Activated CD4-positive, alpha-beta T cell treated with anti-CD3 and anti-CD28 coated beads, Interleukin-2, amount 50 U/mL, for 48 hours (primary cell): Measurements from ENCODE around the gene FLVCR1.
"Not testable (repeated sequence)": the region's sequence is repeated elsewhere in the genome, so short reads cannot be mapped to it uniquely, and the experiment has no call there.

Experiments
- DNase-seq, 2 experiments: peaks; one replicate each; pipeline ENCODE4 v3.0.0-alpha.2; 2020

Gene FLVCR1

GRCh38 chr1:212860713-212861581 is 2.9 kb downstream of the FLVCR1 start:
- no peak for DNase-seq

DNA sequence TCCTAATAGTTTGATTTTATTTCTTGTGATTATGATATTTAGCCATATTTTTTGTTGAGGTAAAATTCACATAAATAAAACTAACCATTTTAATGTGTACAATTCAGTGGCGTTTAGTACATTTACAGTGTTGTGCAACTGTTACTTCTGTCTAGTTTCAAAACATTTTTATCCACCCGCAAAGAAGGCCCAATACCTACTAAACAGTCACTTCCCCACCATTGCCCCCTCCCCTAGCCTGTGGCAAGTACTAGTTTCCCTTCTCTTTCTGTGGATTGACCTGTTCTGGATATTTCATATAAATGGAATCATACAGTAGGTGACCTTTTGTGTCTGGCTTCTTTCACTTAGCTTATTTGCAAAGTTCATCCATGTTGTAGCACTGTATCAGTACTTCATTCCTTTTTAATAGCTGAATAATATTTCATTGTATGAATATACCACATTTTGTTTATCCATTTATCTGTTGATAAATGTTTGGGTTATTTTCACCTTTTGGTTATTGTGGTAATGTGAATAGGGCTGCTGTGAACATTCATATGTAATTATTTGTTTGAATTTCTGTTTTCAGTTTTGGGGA is 4.1 kb downstream of the FLVCR1 start:
- no peak for DNase-seq

- not testable (repeated sequence) for DNase-seq
Observed at GRCh38 chr1:212863345-212863744, 5.3 kb downstream of the FLVCR1 start.

- DNase-seq: no peak
Observed at GRCh38 chr1:212864201-212864600, 6.1 kb downstream of the FLVCR1 start.

- DNase-seq: no peak
Observed at GRCh38 chr1:212867192-212867591, 9.1 kb downstream of the FLVCR1 start.

DNA sequence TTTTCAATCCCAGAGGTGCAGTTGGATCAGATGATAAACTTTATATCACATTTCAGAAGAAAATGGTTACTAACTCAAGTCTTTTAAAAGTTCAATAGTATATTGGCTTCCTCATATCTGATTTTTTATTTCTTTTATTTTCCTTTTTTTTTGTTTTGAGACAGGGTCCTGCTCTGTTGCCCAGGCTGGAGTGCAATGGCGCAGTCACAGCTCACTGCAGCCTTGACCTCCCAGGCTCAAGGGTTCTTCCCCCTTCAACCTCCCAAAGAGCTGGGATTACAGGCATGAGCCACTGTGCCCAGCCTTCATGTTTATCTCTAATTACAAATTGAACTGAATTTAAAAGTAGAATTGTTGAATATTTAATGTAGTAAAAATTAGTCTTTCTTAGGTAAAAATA is 13.9 kb downstream of the FLVCR1 start:
- no peak for DNase-seq

DNA sequence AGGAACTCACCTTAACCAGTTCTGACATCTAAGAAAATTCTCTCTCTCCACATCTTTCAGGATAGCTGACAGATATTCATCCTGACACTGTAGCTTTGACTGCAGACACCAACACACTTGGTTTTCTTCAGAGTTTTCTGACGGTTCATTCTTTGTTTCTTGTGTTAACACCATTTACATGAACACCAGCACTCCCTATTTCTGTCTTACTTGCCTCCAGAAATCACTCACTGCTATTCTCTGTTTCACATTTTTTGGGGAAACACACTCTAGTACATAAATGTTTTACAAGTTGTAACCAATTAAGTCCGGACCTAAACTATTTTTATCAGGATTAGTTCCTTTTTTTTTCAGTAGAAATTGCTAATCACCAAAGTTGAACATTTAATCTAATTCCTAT is 15.4 kb downstream of the FLVCR1 start:
- no peak for DNase-seq

- DNase-seq: no peak
Observed at GRCh38 chr1:212878418-212878817, 20.3 kb downstream of the FLVCR1 start.

DNA sequence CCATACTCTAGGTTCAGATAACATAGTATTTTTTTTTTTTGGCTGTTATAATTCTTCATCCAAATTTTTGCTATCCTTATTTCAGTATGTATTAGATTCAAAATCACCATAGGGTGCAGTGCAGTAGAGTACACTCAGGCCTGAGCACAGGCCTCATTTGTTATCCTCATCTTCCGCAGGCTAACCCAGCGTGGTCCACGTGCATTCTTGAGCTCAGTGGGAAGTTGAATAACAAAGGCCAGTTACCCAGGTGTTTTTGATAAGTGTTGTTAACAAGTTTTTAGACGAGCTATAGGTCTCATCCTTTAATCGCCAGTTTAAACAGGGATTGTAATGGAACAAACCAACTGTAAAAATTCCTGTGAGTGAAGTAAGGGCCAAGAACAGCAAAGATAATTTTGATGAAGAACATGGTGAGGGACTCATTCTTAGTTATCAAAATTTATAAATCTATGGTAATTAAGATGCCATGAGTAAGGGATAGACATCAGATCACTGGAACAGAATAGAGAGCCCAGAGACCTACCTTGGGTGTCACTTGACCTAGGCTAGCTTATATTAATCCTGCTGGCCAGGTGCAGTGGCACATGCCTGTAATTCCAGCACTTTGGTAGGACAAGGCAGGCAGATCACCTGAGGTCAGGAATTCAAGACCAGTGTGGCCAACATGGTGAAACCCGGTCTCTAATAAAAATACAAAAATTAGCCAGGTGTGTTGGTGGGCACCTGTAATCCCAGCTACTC is 22.0 kb downstream of the FLVCR1 start:
- DNase-seq: no peak

GRCh38 chr1:212884592-212884991 is 26.5 kb downstream of the FLVCR1 start:
- no peak for DNase-seq

DNA sequence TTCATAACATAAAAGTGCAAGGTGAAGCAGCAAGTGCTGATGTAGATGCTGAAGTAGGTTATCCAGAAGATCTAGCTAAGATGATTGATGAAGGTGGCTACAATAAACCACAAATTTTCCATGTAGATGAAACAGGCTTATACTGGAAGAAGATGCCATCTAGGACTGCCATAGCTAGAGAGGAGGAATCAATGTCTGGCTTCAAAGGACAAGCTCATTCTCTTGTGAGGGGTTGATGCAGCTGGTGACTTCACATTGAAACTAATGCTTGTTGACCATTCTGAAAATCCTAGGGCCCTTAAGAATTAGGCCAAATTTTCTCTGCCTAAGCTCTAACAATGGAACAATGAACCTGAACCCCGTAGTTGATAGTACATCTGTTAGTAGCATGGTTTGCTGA is 34.0 kb downstream of the FLVCR1 start:
- DNase-seq: no peak

- no peak for DNase-seq
Observed at GRCh38 chr1:212899845-212900244, 41.8 kb downstream of the FLVCR1 start.

- DNase-seq: no peak
Observed at GRCh38 chr1:212901290-212901689, 43.2 kb downstream of the FLVCR1 start.

DNA sequence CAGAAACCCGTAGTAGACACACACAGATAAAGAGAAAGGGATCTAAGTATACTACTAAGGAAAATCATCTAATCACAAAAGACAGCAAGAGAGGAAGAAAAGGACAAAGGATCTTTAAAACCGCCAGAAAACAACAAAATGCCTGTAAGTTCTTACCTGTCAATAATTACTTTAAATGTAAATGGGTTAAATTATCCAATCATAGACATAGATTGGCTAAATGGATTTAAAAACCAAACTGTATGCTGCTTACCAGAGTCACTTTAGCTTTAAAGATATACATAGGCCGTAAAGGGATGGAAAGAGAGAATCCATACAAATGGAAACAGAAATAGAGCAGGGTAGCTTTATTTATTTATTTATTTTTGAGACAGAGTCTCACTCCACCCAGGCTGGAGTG is 44.0 kb downstream of the FLVCR1 start:
- DNase-seq: no peak

- no peak for DNase-seq
Observed at GRCh38 chr1:212903664-212904063, 45.6 kb downstream of the FLVCR1 start.

DNA sequence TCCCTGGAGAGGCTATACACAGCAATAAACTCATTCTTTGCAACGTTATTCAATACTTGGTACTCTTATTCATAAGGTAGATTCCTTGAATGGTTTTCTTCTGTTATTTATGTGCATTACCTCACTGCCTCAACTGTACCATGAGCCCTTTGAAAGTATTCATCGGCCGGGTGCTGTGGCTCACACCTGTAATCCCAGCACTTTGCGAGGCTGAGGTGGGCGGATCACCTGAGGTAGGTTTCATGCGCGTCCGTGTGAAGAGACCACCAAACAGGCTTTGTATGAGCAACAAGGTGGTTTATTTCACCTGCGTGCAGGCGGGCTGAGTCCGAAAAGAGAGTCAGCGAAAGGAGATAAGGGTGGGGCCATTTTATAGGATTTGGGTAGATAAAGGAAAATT is 50.0 kb downstream of the FLVCR1 start:
- not testable (repeated sequence) for DNase-seq

DNA sequence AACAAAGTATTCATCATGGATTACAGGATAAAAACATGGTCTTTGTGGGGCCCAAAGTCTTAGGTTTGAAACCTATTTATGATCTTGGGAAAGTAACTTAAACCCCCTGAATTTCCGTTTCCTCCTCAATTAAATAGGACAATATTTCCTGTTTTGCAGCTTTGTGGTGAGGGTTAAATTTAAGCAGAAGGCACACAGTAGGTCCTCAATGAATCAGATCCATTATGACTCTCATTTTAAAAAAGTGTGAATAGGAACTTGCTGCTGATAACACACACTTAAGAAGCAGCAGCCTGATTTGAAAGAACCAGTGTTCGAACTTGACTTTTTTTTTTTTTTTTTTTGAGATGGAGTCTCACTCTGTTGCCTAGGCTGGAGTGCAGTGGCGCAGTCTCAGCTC is 50.9 kb downstream of the FLVCR1 start:
- no peak for DNase-seq

DNA sequence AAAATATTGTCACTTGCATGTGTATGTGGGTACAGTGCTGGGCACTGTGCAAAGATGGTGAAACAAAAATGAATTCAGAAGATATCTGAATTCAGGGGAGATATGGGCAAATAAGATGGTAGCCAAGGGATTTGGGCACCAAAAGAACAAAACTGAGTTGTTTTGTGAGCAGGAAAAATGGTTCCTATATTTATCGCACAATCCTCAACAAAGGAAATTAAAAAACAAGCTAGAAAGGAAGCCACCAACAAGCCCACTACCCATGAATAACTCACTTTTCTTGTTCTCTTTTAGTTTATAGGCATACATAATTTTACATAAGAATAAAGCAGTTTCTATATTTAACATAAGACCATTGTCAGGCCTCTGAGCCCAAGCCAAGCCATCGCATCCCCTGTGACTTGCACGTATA is 51.6 kb downstream of the FLVCR1 start:
- DNase-seq: no peak

- not testable (repeated sequence) for DNase-seq
Observed at GRCh38 chr1:212910213-212910612, 52.1 kb downstream of the FLVCR1 start.

DNA sequence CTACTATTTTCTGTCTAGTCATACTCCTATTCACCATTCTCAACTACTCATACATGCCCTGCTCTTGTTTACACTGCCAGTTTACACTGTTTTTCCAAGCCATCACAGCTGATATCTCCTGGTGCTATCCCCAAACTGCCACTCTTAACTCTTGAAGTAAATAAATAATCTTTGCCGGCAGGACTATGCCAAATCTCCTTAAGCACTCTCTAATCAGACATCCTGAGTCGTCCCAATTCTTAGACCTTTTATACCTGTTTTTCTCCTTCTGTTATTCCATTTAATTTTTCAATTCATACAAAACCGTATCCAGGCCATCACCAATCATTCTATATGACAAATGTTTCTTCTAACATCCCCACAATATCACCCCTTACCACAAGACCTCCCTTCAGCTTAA is 55.6 kb downstream of the FLVCR1 start:
- not testable (repeated sequence) for DNase-seq

DNA sequence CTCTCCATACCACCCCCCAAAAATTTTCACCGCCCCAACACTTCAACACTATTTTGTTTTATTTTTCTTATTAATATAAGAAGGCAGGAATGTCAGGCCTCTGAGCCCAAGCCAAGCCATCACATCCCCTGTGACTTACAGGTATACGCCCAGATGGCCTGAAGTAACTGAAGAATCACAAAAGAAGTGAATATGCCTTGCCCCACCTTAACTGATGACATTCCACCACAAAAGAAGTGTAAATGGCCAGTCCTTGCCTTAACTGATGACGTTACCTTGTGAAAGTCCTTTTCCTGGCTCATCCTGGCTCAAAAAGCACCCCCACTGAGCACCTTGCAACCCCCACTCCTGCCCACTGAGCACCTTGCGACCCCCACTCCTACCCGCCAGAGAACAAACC is 56.0 kb downstream of the FLVCR1 start:
- DNase-seq: not testable (repeated sequence)

DNA sequence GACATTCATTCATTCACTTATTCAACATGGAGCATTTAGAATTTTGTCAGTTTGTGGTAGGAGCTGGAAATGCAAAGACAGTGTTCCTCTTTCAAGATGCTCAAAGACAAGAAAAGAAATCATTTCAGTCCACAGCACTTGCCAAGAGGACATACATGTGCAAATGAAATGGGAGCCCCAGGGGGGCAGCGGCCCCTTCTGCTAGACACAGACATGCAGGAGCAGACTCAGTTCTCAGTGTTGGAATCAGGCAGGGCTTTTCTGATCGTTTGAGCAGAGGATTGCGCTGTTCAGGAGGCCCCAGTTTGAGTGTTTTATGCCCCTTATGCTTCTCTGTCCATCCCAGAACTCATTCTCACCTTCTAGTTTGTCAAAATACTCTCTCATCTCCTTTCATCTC is 56.7 kb downstream of the FLVCR1 start:
- DNase-seq: no peak

DNA sequence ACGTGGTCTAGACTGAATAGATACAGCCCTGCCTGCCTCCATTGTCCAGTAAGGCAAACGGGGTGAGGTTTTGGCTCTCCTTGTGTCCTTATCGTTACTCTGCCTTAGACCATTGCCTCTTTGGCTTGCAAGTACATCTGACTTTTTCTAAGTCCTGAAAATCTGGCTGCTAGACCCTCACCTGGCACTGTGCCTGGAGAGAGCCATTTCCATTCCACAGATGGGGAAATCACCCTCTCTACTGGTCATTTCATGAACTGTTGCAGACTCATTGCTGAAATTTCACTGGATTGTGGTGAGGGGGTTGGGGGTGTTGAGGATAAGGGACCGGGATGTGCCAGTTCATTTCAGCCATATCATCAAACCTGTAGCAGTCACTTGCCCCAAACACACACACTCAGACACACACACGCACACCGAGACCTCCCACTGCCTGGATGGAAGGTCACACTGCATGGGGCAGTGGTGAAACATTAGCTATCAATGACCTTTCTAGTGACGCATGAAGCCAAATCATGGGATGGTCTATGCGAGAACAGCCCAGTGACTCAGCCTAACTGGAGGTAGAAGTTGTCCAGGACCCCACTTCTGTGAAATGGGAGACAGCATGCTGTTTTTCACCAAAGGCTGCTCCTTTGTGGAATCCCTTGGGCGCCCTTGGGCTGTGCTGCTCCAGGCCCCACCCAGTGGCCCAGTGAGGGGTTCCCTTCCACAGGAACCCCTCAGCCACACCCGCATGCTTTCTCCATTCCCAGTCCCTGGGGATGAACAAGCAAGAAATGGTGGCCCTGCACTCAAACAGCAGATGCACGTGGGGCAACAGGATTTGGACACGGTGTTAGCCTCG is 57.4 kb downstream of the FLVCR1 start:
- no peak for DNase-seq
